GM21526 (cell line): ENCODE data around the gene PKDCC.

ENCODE experiments used
- ATAC-seq: cut with Tn5 transposase; IDR thresholded peaks from one replicate; pipeline ENCODE4 v1.9.1; 2021; ENCODE audit warnings: moderate library complexity; ENCODE audit not compliant: unreplicated experiment, low FRiP score

The PKDCC gene

GRCh38 chr2:42102024-42102590 lies 54.3 kb downstream of the PKDCC start:
- peak; percentile 50 for ATAC-seq

GRCh38 chr2:42102591-42103450 lies 55.0 kb downstream of the PKDCC start:
- no peak for ATAC-seq

DNA sequence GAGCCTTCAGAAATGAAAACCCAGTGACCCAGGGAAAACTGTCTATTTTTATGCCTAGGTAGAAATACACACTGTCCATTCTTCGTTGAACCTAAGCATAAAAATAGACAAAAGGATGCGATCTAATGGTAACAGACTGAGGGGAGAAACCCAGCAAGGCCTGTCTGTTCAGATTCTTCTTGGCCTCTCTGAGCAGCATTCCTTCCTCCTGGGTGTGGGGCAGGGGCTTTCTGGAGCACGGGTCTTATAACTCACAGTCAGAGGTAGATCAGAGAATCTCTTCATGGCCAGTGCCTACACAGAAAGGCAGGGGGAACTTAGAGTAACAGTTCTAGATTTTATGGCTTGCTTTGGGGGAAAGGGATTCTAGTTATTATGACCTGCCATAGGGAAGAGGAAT lies 56.0 kb downstream of the PKDCC start:
- ATAC-seq: no peak

GRCh38 chr2:42104621-42105020 lies 56.8 kb downstream of the PKDCC start:
- no peak for ATAC-seq

GRCh38 chr2:42105330-42106256 lies 57.8 kb downstream of the PKDCC start:
- ATAC-seq: peak; percentile 46

GRCh38 chr2:42106257-42106816 lies 58.5 kb downstream of the PKDCC start:
- no peak for ATAC-seq

GRCh38 chr2:42107249-42108042 lies 59.6 kb downstream of the PKDCC start:
- ATAC-seq: no peak
